Measurements from ENCODE around the gene PTPRM. TPM values are rescaled to one million over a fixed set of nuclear protein-coding genes. Genes with fewer than 3 reads are reported as not detected.

The PTPRM gene
- total RNA-seq, 2 experiments from 2014 or later = 2.1 to 3.0 TPM

GRCh38 chr18:7757175-7757574 lies 190.1 kb downstream of the PTPRM start:
- H3K27ac Mint-ChIP-seq = no peak overlapping the region
- H3K4me3 Mint-ChIP-seq = no peak overlapping the region
- intact Hi-C loops (cut with micrococcal nuclease) = no loop called here
- H3K36me3 Mint-ChIP-seq (ENCODE audit: low read depth) = no peaks in the 10 kb centered on the region
- H3K27me3 Mint-ChIP-seq = no peaks in the 10 kb centered on the region
- ATAC-seq = no peak
- ChIA-PET CTCF (no interaction called here), POLR2A (no interaction called here)
- DNase-seq = no peak
- TF ChIP-seq CTCF (IDR thresholded peaks at IDR 0.05) = no peak
- no peaks in the 10 kb centered on the region for H3K4me1 Mint-ChIP-seq (ENCODE audit: low read depth)
- peaks cover 3% of the 10 kb centered on the region for H3K9me3 Mint-ChIP-seq

- H3K9me3 Mint-ChIP-seq = peaks cover 3% of the 10 kb centered on the region
- DNase-seq = no peak
- CTCF ChIA-PET = no interaction called here
Measured at GRCh38 chr18:7758764-7759163, 191.6 kb downstream of the PTPRM start.

GRCh38 chr18:7760967-7761948 lies 194.1 kb downstream of the PTPRM start:
- no peak overlapping the region for H3K27ac Mint-ChIP-seq
- no peak for DNase-seq
- CTCF ChIA-PET = no interaction called here

More at GRCh38 chr18:7758764-7759163, 191.6 kb downstream of the PTPRM start:
- no peaks in the 10 kb centered on the region for H3K27me3 Mint-ChIP-seq
- TF ChIP-seq CTCF (IDR thresholded peaks at IDR 0.05) = no peak
- no peaks in the 10 kb centered on the region for H3K36me3 Mint-ChIP-seq (ENCODE audit: low read depth)
- H3K4me1 Mint-ChIP-seq (ENCODE audit: low read depth) = no peaks in the 10 kb centered on the region
- POLR2A ChIA-PET = no interaction called here
- no peak for ATAC-seq
- intact Hi-C loops (cut with micrococcal nuclease) = no loop called here
- H3K27ac Mint-ChIP-seq = no peak overlapping the region
- no peak overlapping the region for H3K4me3 Mint-ChIP-seq

GRCh38 chr18:7764405-7764804 lies 197.3 kb downstream of the PTPRM start:
- Mint-ChIP-seq H3K36me3 (ENCODE audit: low read depth) (no peaks in the 10 kb centered on the region), H3K4me1 (ENCODE audit: low read depth) (no peaks in the 10 kb centered on the region), H3K9me3 (no peaks in the 10 kb centered on the region), H3K4me3 (no peak overlapping the region), H3K27ac (no peak overlapping the region), H3K27me3 (no peaks in the 10 kb centered on the region)
- ChIA-PET CTCF (no interaction called here), POLR2A (no interaction called here)
- intact Hi-C loops (cut with micrococcal nuclease) = no loop called here
- ATAC-seq (no peak), DNase-seq (no peak)
- TF ChIP-seq CTCF (IDR thresholded peaks at IDR 0.05) = no peak

More at GRCh38 chr18:7760967-7761948, 194.1 kb downstream of the PTPRM start:
- intact Hi-C loops (cut with micrococcal nuclease) = no loop called here
- no peaks in the 10 kb centered on the region for H3K4me1 Mint-ChIP-seq (ENCODE audit: low read depth)
- POLR2A ChIA-PET = no interaction called here
- no peaks in the 10 kb centered on the region for H3K9me3 Mint-ChIP-seq
- TF ChIP-seq CTCF (IDR thresholded peaks at IDR 0.05) = no peak
- no peak for ATAC-seq
- H3K27me3 Mint-ChIP-seq = no peaks in the 10 kb centered on the region
- no peak overlapping the region for H3K4me3 Mint-ChIP-seq
- H3K36me3 Mint-ChIP-seq (ENCODE audit: low read depth) = no peaks in the 10 kb centered on the region

GRCh38 chr18:7766346-7766745 lies 199.2 kb downstream of the PTPRM start:
- Mint-ChIP-seq H3K36me3 (ENCODE audit: low read depth) (no peaks in the 10 kb centered on the region), H3K4me3 (no peak overlapping the region), H3K27me3 (no peaks in the 10 kb centered on the region), H3K27ac (no peak overlapping the region), H3K4me1 (ENCODE audit: low read depth) (no peaks in the 10 kb centered on the region), H3K9me3 (no peaks in the 10 kb centered on the region)
- POLR2A ChIA-PET = no interaction called here
- CTCF ChIA-PET = no interaction called here
- TF ChIP-seq CTCF (IDR thresholded peaks at IDR 0.05) = no peak
- no peak for ATAC-seq
- DNase-seq = no peak
- intact Hi-C loops (cut with micrococcal nuclease) = no loop called here

Measured in activated CD8-positive, alpha-beta T cell treated with anti-CD3 and anti-CD28 coated beads for 36 hours (primary cell).